Thyroid gland (tissue), 4 donors: ENCODE data around the gene MATN1. TPM values are rescaled to one million over a fixed set of nuclear protein-coding genes. Genes with fewer than 3 reads are reported as not detected.

ENCODE experiments used
- DNase-seq, 2 donors: peaks; one replicate each; pipeline ENCODE4 v3.0.0-alpha.2; 2019
- H3K27ac ChIP-seq, 3 donors: fragments of 200-600 bp; sonication (generic); 1 replicate in 2 of 3; 2 replicates in 1 of 3; pipeline ENCODE4 v1.5.1; 2016 to 2019; ENCODE audit warnings: mild to moderate bottlenecking in 1 of 3, moderate library complexity in 1 of 3
- H3K27me3 ChIP-seq: fragments of 200-600 bp; sonication (generic); one replicate; pipeline ENCODE4 v1.5.1; 2019
- H3K36me3 ChIP-seq, 2 donors: fragments of 200-600 bp; sonication (generic); one replicate each; pipeline ENCODE4 v1.5.1; 2016 to 2019
- H3K4me1 ChIP-seq, 2 donors: fragments of 200-600 bp; sonication (generic); one replicate each; pipeline ENCODE4 v1.5.1; 2017 to 2019
- H3K4me3 ChIP-seq, 3 donors: fragments of 200-600 bp; sonication (generic); replicated peaks in 1 of 3; 1 replicate in 2 of 3; 2 replicates in 1 of 3; pipeline ENCODE4 v1.5.1; 2016; ENCODE audit warnings: mild to moderate bottlenecking in 1 of 3
- H3K9me3 ChIP-seq: fragments of 200-600 bp; sonication (generic); one replicate; pipeline ENCODE4 v1.5.1; 2017
- CTCF ChIP-seq, 6 experiments: fragments of 200-600 bp in 3 of 6; fragments of 450-650 bp in 3 of 6; sonication (generic) in 3 of 6; IDR thresholded peaks; one replicate each; pipeline ENCODE4 v1.5.1; 2016 to 2019; ENCODE audit warnings: antibody characterized with exemption in 6 of 6, mild to moderate bottlenecking in 2 of 6, inconsistent platforms in 1 of 6, moderate library complexity in 1 of 6
- POLR2A ChIP-seq, 2 donors: fragments of 450-650 bp; IDR thresholded peaks; one replicate each; pipeline ENCODE4 v1.6.1; 2017; ENCODE audit warnings: antibody characterized with exemption in 2 of 2, mild to moderate bottlenecking in 2 of 2, moderate library complexity in 1 of 2
- WGBS, 2 donors: methylation state at CpG; one replicate each; pipeline ENCODE4 v1.1.5; 2017; 5-methylcytosine and 5-hydroxymethylcytosine counted together
- intact Hi-C: fragments of 100-400 bp; cut with DNase I; formaldehyde crosslinking; loops from one replicate; pipeline ENCODE4 v1.15.1; 2023
- total RNA-seq, 4 donors: library from RNA; depleted of rRNA; stranded (reverse); fragments of >200 nt; gene quantifications; one replicate each; pipeline ENCODE4 v1.2.3, GENCODE V29; 2016

Gene MATN1
- total RNA-seq, 4 donors from 2014 or later = 0.45 to 3.0 TPM; not detected in 2

- Histone ChIP-seq H3K9me3 (no peaks in the 10 kb centered on the region), H3K4me3 (no peak overlapping the region), H3K36me3 (no peaks in the 10 kb centered on the region), H3K27me3 (no peaks in the 10 kb centered on the region), H3K4me1 (no peaks in the 10 kb centered on the region), H3K27ac (peak overlapping the region in 1 of 3 donors; percentile 17)
- intact Hi-C loops = no loop called here
- WGBS, 2 donors = 91 to 93% methylated on average over 14 of the region's 14 CpGs
- TF ChIP-seq CTCF (IDR thresholded peaks at IDR 0.05) = no peak
- no peak for TF ChIP-seq POLR2A (IDR thresholded peaks at IDR 0.05)
- DNase-seq = no peak
Measured at GRCh38 chr1:30745156-30745833, 21.9 kb upstream of the MATN1 start.

GRCh38 chr1:30744060-30744756, 20.8 kb upstream of the MATN1 start:
- no peaks in the 10 kb centered on the region for H3K4me1 ChIP-seq
- H3K36me3 ChIP-seq = no peaks in the 10 kb centered on the region
- H3K27ac ChIP-seq = peak overlapping the region in 1 of 3 donors; percentile 54
- TF ChIP-seq POLR2A (IDR thresholded peaks at IDR 0.05) (no peak), CTCF (IDR thresholded peaks at IDR 0.05) (no peak)
- H3K9me3 ChIP-seq = no peaks in the 10 kb centered on the region
- no peak for DNase-seq
- intact Hi-C loops = no loop called here
- no peak overlapping the region for H3K4me3 ChIP-seq
- WGBS, 2 donors = 79 to 83% methylated on average over 7 of the region's 7 CpGs
- H3K27me3 ChIP-seq = no peaks in the 10 kb centered on the region

GRCh38 chr1:30743584-30744059, 20.2 kb upstream of the MATN1 start:
- Histone ChIP-seq H3K4me1 (no peaks in the 10 kb centered on the region), H3K36me3 (no peaks in the 10 kb centered on the region), H3K27ac (peak overlapping the region in 1 of 3 donors; percentile 54), H3K4me3 (no peak overlapping the region), H3K27me3 (no peaks in the 10 kb centered on the region), H3K9me3 (no peaks in the 10 kb centered on the region)
- intact Hi-C loops = no loop called here
- peak in 1 of 2 donors; percentile 27 for DNase-seq
- TF ChIP-seq CTCF (IDR thresholded peaks at IDR 0.05) (no peak), POLR2A (IDR thresholded peaks at IDR 0.05) (no peak)
- 76 to 80% methylated on average over 4 of the region's 4 CpGs for WGBS, 2 donors

GRCh38 chr1:30742963-30743559, 19.7 kb upstream of the MATN1 start:
- intact Hi-C loops = no loop called here
- DNase-seq = no peak
- Histone ChIP-seq H3K4me3 (no peak overlapping the region), H3K36me3 (no peaks in the 10 kb centered on the region), H3K9me3 (no peaks in the 10 kb centered on the region), H3K4me1 (no peaks in the 10 kb centered on the region), H3K27ac (peak overlapping the region in 1 of 3 donors; percentile 28), H3K27me3 (no peaks in the 10 kb centered on the region)
- 89 to 95% methylated on average over 3 of the region's 3 CpGs for WGBS, 2 donors
- TF ChIP-seq POLR2A (IDR thresholded peaks at IDR 0.05) (no peak), CTCF (IDR thresholded peaks at IDR 0.05) (no peak)
